DOHH2 (cell line): ENCODE measurements around the gene NCLN.

ENCODE experiments used
- EZH2phosphoT487 ChIP-seq: fragments of 200-600 bp; sonication (generic); IDR thresholded peaks from 2 replicates; pipeline ENCODE4 v1.6.1; 2017; ENCODE audit warnings: borderline replicate concordance, mild to moderate bottlenecking, antibody characterized with exemption, low read length, moderate library complexity, mixed read lengths
- TF ChIP-seq, protein P1 (sequence below): fragments of 200-600 bp; sonication (generic); IDR thresholded peaks from one replicate; pipeline ENCODE4 v1.5.1; 2014; ENCODE audit warnings: antibody characterized with exemption, mild to moderate bottlenecking, low read depth, low read length; ENCODE audit not compliant: poor library complexity, severe bottlenecking

DNA sequence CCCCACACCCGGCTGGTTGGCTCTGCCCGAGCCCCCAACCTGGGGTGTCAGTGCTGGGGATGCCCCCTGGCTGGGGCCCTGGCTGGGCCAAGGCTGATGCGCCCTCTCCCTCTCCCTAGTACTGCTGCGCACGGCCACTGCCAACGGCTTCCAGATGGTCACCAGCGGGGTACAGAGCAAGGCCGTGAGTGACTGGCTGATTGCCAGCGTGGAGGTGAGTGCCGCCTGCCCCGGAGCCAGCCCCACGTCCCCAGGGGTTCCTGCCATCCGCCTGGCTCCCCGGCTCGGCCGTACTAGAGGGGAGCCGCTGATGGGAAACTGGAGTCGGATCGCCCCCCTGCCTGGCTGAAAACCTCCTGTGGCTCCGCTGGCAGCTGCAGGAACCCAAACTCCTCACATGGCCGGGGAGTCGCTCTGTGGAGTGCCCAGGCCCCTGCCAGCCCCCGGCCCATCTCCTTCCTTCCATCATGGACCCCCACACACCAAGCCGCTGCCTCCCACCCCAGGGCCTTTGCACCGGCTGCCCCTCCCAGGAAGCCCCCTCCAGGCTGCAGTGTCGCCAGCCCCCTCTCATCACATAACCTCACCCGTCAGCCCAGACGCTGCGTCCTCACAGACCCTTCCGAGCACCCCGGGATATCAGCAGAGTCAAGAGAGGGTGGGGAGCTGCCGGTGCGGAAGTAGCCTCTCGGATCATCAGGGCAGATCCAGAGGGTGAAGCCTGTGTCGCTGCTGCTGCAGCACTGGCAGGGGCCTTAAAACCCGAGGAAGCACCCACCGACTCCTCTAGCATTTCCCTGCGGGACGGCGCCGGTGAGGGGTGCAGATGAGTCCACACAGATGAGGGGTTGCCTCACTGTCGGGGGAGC lies 10.6 kb downstream of the NCLN start:
- TF ChIP-seq, protein P1, sequence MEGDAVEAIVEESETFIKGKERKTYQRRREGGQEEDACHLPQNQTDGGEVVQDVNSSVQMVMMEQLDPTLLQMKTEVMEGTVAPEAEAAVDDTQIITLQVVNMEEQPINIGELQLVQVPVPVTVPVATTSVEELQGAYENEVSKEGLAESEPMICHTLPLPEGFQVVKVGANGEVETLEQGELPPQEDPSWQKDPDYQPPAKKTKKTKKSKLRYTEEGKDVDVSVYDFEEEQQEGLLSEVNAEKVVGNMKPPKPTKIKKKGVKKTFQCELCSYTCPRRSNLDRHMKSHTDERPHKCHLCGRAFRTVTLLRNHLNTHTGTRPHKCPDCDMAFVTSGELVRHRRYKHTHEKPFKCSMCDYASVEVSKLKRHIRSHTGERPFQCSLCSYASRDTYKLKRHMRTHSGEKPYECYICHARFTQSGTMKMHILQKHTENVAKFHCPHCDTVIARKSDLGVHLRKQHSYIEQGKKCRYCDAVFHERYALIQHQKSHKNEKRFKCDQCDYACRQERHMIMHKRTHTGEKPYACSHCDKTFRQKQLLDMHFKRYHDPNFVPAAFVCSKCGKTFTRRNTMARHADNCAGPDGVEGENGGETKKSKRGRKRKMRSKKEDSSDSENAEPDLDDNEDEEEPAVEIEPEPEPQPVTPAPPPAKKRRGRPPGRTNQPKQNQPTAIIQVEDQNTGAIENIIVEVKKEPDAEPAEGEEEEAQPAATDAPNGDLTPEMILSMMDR = no peak
- no peak for TF ChIP-seq EZH2phosphoT487
